Measurements from ENCODE around the gene MAGI2.

MAGI2 gene

DNA sequence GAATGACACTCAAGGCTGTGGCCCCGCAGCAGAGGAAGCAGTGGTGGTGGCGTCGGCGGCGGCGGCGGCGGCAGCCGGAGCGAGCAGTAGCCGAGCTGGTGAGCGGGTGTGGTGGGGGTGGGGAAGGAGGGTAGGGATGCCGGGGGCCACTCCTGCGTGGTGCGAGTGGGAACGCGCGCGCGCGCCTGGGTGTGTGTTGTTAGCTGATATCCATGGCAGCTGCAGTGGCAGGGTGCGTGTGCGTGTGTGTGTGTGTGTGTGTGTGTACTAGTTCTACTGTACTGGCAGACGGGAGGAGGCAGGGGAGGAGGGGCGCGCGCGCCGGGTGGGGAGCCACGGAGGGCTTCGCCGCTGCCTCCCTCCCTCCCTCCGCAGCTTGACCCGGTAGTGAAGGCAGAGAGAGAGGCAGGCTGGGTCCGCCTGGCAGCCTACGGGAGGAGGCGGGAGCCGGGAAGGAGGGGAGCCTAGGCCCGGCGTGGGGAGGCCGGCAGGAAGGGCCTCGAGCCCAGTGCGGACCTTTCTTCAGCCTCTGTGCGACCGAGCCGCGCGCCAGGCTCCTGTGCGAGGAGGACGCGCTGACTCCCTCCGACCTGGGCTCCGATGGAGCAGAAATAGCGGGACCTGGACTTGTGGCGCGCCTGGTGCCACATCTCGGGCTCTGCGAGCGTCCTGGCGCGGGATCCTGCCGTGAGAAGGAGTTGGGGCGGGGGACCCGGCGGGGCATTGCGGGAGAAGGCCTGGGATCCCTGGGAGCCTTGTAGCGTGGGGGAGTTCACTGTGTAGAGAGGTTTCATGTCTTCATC is at the start of gene MAGI2:
TSS of gene MAGI2 (minus strand) at position 110 of the 803 bp plus-strand sequence. CDS start 347 bp downstream, outside the sequence.
- Mint-ChIP-seq H3K9me3 (no peaks in the 10 kb centered on the region), H3K27ac (peak within 1 kb of the TSS; percentile 27), H3K4me1 (ENCODE audit: low read depth) (no peaks in the 10 kb centered on the region), H3K27me3 (ENCODE audit: low read depth) (peaks cover 52% of the 10 kb centered on the region), H3K36me3 (ENCODE audit: low read depth) (no peaks in the 10 kb centered on the region), H3K4me3 (no peak within 1 kb of the TSS)
- DNase-seq (ENCODE audit: low spot score): no peak

DNA sequence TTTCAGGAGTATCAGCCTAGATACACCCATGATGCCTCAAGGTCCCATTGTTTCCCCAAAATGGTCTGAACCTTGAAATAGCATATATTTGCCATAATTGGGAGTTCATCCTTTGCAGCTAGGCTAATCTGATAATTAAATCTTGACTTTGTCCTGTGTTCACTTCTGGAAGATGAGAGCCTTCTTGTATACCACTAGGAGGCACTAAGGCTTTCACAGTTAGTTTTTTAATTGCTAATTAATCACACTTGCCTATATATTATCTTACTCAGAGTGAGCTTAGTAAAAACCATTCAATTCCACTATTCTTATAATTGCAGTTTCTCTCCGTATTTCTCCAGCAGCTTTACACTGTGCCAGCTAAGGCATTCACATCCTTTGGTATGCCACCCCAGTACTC is 48.7 kb upstream of the MAGI2 start:
- Mint-ChIP-seq H3K27me3 (ENCODE audit: low read depth) (no peaks in the 10 kb centered on the region), H3K27ac (no peak overlapping the region), H3K4me1 (ENCODE audit: low read depth) (no peaks in the 10 kb centered on the region), H3K4me3 (no peak overlapping the region), H3K36me3 (ENCODE audit: low read depth) (no peaks in the 10 kb centered on the region), H3K9me3 (no peaks in the 10 kb centered on the region)
- DNase-seq (ENCODE audit: low spot score): no peak

DNA sequence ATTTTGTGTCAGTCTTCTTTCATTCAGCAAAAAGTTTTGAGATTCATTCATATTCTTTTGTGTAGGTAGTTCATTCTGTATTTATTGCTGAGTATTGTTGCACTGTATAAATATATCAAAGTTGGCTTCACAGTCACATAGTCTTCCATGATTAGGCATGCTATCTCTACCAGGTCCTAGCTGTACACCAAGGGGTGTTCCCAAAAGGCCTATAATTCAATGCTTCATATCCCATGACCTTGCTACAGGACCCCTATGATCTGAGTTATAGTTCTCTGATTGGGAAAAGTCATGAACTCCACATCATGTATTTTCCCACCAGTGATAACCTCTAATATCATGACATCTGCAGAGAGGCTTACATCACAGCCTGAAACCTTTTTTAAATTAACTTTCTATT is 47.3 kb upstream of the MAGI2 start:
- H3K27me3 Mint-ChIP-seq (ENCODE audit: low read depth): no peaks in the 10 kb centered on the region
- H3K27ac Mint-ChIP-seq: no peak overlapping the region
- H3K4me3 Mint-ChIP-seq: no peak overlapping the region
- DNase-seq (ENCODE audit: low spot score): no peak
- H3K4me1 Mint-ChIP-seq (ENCODE audit: low read depth): no peaks in the 10 kb centered on the region
- no peaks in the 10 kb centered on the region for H3K36me3 Mint-ChIP-seq (ENCODE audit: low read depth)
- no peaks in the 10 kb centered on the region for H3K9me3 Mint-ChIP-seq

DNA sequence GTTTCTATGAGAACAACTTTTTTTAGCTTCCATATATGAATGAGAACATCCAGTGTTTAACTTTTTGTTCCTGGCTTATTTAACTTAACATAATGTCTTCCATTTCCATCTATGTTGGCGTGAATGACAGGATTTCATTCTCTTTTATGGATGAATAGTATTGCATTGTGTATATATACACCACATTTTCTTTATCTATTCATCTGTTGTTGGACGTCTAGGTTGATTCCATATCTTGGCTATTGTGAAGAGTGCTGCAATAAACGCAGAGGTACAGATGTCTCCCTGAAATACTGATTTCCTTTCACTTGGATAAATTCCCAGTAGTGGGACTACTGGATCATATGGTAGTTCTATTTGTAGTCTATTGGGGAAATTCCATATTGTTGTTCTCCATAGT is 44.3 kb upstream of the MAGI2 start:
- H3K27me3 Mint-ChIP-seq (ENCODE audit: low read depth): no peaks in the 10 kb centered on the region
- DNase-seq (ENCODE audit: low spot score): no peak
- H3K4me1 Mint-ChIP-seq (ENCODE audit: low read depth): no peaks in the 10 kb centered on the region
- no peaks in the 10 kb centered on the region for H3K9me3 Mint-ChIP-seq
- no peak overlapping the region for H3K27ac Mint-ChIP-seq
- no peak overlapping the region for H3K4me3 Mint-ChIP-seq
- no peaks in the 10 kb centered on the region for H3K36me3 Mint-ChIP-seq (ENCODE audit: low read depth)

GRCh38 chr7:79495544-79496272 is 42.2 kb upstream of the MAGI2 start:
- Mint-ChIP-seq H3K9me3 (no peaks in the 10 kb centered on the region), H3K27me3 (ENCODE audit: low read depth) (no peaks in the 10 kb centered on the region), H3K36me3 (ENCODE audit: low read depth) (no peaks in the 10 kb centered on the region), H3K4me3 (no peak overlapping the region), H3K4me1 (ENCODE audit: low read depth) (no peaks in the 10 kb centered on the region), H3K27ac (no peak overlapping the region)
- DNase-seq (ENCODE audit: low spot score): no peak

GRCh38 chr7:79494046-79494445 is 40.6 kb upstream of the MAGI2 start:
- Mint-ChIP-seq H3K4me1 (ENCODE audit: low read depth) (no peaks in the 10 kb centered on the region), H3K36me3 (ENCODE audit: low read depth) (no peaks in the 10 kb centered on the region), H3K27me3 (ENCODE audit: low read depth) (no peaks in the 10 kb centered on the region), H3K9me3 (no peaks in the 10 kb centered on the region), H3K4me3 (no peak overlapping the region), H3K27ac (no peak overlapping the region)
- no peak for DNase-seq (ENCODE audit: low spot score)

- Mint-ChIP-seq H3K9me3 (no peaks in the 10 kb centered on the region), H3K4me1 (ENCODE audit: low read depth) (no peaks in the 10 kb centered on the region), H3K27me3 (ENCODE audit: low read depth) (no peaks in the 10 kb centered on the region), H3K36me3 (ENCODE audit: low read depth) (no peaks in the 10 kb centered on the region), H3K27ac (no peak overlapping the region), H3K4me3 (no peak overlapping the region)
- DNase-seq (ENCODE audit: low spot score): no peak
These were observed 35.9 kb upstream of the MAGI2 start for GRCh38 chr7:79489371-79489770.

DNA sequence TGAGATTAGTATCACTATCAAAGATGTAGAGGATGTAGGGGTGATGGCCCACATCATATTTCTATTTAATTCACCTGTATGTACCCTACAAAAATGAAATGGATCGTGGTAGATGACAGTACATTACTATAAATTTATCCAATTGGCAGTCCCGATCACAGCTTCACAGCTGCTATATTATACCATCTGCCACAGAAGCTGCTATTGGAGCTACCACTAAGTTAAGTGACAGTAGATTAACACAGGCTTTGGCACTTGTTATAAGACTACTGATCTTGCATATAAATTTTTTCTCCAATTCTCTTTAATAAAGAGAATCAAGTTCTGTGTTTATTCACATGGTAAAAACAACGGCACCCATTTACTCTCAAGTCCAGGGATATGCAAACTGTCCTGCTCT is 24.9 kb upstream of the MAGI2 start:
- Mint-ChIP-seq H3K4me3 (no peak overlapping the region), H3K27ac (no peak overlapping the region), H3K9me3 (no peaks in the 10 kb centered on the region), H3K4me1 (ENCODE audit: low read depth) (no peaks in the 10 kb centered on the region), H3K36me3 (ENCODE audit: low read depth) (no peaks in the 10 kb centered on the region), H3K27me3 (ENCODE audit: low read depth) (no peaks in the 10 kb centered on the region)
- DNase-seq (ENCODE audit: low spot score): no peak

GRCh38 chr7:79475455-79475854 is 22.0 kb upstream of the MAGI2 start:
- Mint-ChIP-seq H3K27me3 (ENCODE audit: low read depth) (no peaks in the 10 kb centered on the region), H3K36me3 (ENCODE audit: low read depth) (no peaks in the 10 kb centered on the region), H3K4me3 (no peak overlapping the region), H3K27ac (no peak overlapping the region), H3K9me3 (no peaks in the 10 kb centered on the region), H3K4me1 (ENCODE audit: low read depth) (no peaks in the 10 kb centered on the region)
- DNase-seq (ENCODE audit: low spot score): no peak

GRCh38 chr7:79471699-79472098 is 18.2 kb upstream of the MAGI2 start:
- Mint-ChIP-seq H3K36me3 (ENCODE audit: low read depth) (no peaks in the 10 kb centered on the region), H3K4me1 (ENCODE audit: low read depth) (no peaks in the 10 kb centered on the region), H3K27ac (no peak overlapping the region), H3K27me3 (ENCODE audit: low read depth) (no peaks in the 10 kb centered on the region), H3K9me3 (no peaks in the 10 kb centered on the region), H3K4me3 (no peak overlapping the region)
- no peak for DNase-seq (ENCODE audit: low spot score)

- Mint-ChIP-seq H3K9me3 (no peaks in the 10 kb centered on the region), H3K36me3 (ENCODE audit: low read depth) (no peaks in the 10 kb centered on the region), H3K4me3 (no peak overlapping the region), H3K27ac (no peak overlapping the region), H3K4me1 (ENCODE audit: low read depth) (no peaks in the 10 kb centered on the region), H3K27me3 (ENCODE audit: low read depth) (no peaks in the 10 kb centered on the region)
- no peak for DNase-seq (ENCODE audit: low spot score)
These were observed 17.8 kb upstream of the MAGI2 start for GRCh38 chr7:79471283-79471682.

DNA sequence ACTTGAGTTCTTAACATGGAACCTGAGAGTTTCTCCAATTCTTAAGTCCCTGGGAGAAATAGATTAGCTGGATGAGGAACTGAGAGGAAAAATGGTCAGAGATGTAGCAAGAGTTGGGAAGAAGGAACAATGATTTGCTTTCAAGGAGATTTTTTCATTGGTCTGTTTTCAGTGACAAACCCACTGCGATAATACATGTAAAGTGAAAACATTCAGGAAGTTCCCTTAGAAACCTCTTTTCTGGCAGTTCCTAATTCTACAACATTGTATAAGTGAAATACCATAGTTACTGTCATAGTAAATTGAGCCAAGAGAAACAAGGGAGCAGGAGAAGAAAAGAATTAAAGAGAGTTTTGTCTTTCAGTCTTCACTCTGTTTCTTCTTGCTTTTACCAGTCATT is 12.1 kb upstream of the MAGI2 start:
- Mint-ChIP-seq H3K4me3 (no peak overlapping the region), H3K4me1 (ENCODE audit: low read depth) (no peaks in the 10 kb centered on the region), H3K27me3 (ENCODE audit: low read depth) (no peaks in the 10 kb centered on the region), H3K9me3 (no peaks in the 10 kb centered on the region), H3K27ac (no peak overlapping the region), H3K36me3 (ENCODE audit: low read depth) (no peaks in the 10 kb centered on the region)
- no peak for DNase-seq (ENCODE audit: low spot score)

DNA sequence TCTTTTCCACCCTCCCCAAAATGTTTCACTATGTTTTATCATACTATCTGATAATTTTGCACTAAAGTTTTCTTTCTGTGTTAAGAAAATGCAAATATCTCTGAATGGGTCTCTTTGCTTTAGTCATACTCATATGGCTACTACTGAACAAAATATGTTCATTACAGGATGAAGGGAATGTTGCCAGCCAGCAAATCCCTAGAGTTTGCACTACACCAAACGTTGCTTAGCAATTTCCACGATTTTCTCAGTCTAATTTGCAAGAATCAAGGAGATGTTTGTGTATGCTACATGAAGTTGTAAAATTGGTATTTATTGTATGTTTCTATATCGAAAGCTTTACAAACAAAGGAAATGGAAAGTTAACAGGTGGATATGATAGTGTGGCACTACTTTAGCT is 10.6 kb upstream of the MAGI2 start:
- no peaks in the 10 kb centered on the region for H3K27me3 Mint-ChIP-seq (ENCODE audit: low read depth)
- no peak overlapping the region for H3K4me3 Mint-ChIP-seq
- H3K9me3 Mint-ChIP-seq: no peaks in the 10 kb centered on the region
- no peaks in the 10 kb centered on the region for H3K4me1 Mint-ChIP-seq (ENCODE audit: low read depth)
- H3K36me3 Mint-ChIP-seq (ENCODE audit: low read depth): no peaks in the 10 kb centered on the region
- DNase-seq (ENCODE audit: low spot score): no peak
- no peak overlapping the region for H3K27ac Mint-ChIP-seq

DNA sequence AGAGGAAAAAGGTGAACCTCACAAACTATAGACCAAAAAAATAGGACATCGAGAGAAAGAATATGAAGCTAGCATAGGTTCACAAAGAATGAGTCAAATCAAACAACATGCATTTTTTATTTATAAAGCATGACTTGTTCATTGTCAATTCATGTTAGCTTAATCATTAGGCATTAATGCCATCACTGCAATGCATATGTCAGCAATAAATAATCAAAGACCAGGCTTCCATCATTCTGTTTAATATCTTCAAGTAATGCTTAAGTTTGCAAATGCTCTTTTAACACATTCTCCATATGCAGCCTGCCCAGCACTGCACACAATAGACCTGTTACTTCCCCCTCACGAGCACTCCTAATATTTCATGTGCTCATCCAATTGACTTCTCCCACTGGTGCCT is 8.9 kb upstream of the MAGI2 start:
- Mint-ChIP-seq H3K9me3 (no peaks in the 10 kb centered on the region), H3K4me3 (no peak overlapping the region), H3K27me3 (ENCODE audit: low read depth) (no peaks in the 10 kb centered on the region), H3K4me1 (ENCODE audit: low read depth) (no peaks in the 10 kb centered on the region), H3K27ac (no peak overlapping the region), H3K36me3 (ENCODE audit: low read depth) (no peaks in the 10 kb centered on the region)
- DNase-seq (ENCODE audit: low spot score): no peak
